K562 (cell line): ENCODE results near the gene MYO10. TPM values are rescaled to one million over a fixed set of nuclear protein-coding genes. Genes with fewer than 3 reads are reported as not detected.

Source experiments
- CREB1 ChIP-seq, 2 experiments: sonication (generic) in 1 of 2; formaldehyde crosslinking in 1 of 2; IDR thresholded peaks; 2 replicates each; pipeline versions ENCODE4 v1.6.1 to v1.8.0; 2012 to 2022; ENCODE audit warnings: inconsistent platforms in 1 of 2, mild to moderate bottlenecking in 1 of 2, missing genetic modification reagents in 1 of 2, moderate library complexity in 1 of 2
- FOXJ3 ChIP-seq: sonication (generic); formaldehyde crosslinking; IDR thresholded peaks from 2 replicates; pipeline ENCODE4 v1.4.0; 2020; ENCODE audit warnings: mild to moderate bottlenecking, missing genetic modification reagents
- IFI16 ChIP-seq: fragments of 250-450 bp; sonication (Bioruptor Pico); IDR thresholded peaks from 2 replicates; pipeline ENCODE4 v2.1.2; 2022; ENCODE audit warnings: mild to moderate bottlenecking, inconsistent platforms
- KDM2B ChIP-seq: fragments of 250-450 bp; sonication (Bioruptor Pico); IDR thresholded peaks from 2 replicates; pipeline ENCODE4 v1.8.0; 2021; ENCODE audit warnings: mild to moderate bottlenecking, moderate library complexity
- MCM7 ChIP-seq, 2 experiments: fragments of 450-650 bp; IDR thresholded peaks; 2 replicates each; pipeline ENCODE4 v1.6.1; 2016 to 2018
- POLR2G ChIP-seq: fragments of 200-400 bp; formaldehyde crosslinking; IDR thresholded peaks from 2 replicates; pipeline ENCODE4 v1.6.1; 2017; ENCODE audit warnings: low read depth, mild to moderate bottlenecking, antibody characterized with exemption, low read length, moderate library complexity
- POLR3G ChIP-seq: IDR thresholded peaks from 2 replicates; pipeline ENCODE4 v1.6.1; 2011; ENCODE audit not compliant: insufficient read length, insufficient replicate concordance; ENCODE audit errors: extremely low read depth
- SPI1 ChIP-seq: IDR thresholded peaks from 2 replicates; pipeline ENCODE4 v1.6.1; 2011; ENCODE audit warnings: low read depth, low read length, control low read depth, borderline replicate concordance
- ZFPM2 ChIP-seq: fragments of 250-450 bp; sonication (Bioruptor Pico); IDR thresholded peaks from 2 replicates; pipeline ENCODE4 v1.5.1; 2022; ENCODE audit warnings: mild to moderate bottlenecking
- ZNF143 ChIP-seq: sonication (generic); formaldehyde crosslinking; IDR thresholded peaks from 2 replicates; pipeline ENCODE4 v1.9.0; 2022; ENCODE audit warnings: mild to moderate bottlenecking, missing genetic modification reagents
- polyA plus RNA-seq, 8 experiments: library from polyadenylated mRNA; depleted of rRNA in 4 of 8; stranded (reverse) in 5 of 8; unstranded in 3 of 8; fragments of >200 nt; fragmentation: Nextera tagmentation in 2 of 8; fragmentation: Illumina TruSeq in 1 of 8; extraction: Ambion mirVana in 2 of 8; extraction: Trizol in 1 of 8; gene quantifications; 2 replicates each; pipeline versions ENCODE4 v1.2.1 to v1.2.3, GENCODE V29; 2011 to 2014; ENCODE audit warnings: inconsistent platforms in 1 of 8, missing spikeins in 1 of 8
- total RNA-seq, 7 experiments: library from RNA; depleted of rRNA in 6 of 7; stranded (reverse); fragments of >200 nt in 6 of 7; fragmentation: Illumina TruSeq in 2 of 7; extraction: Trizol in 2 of 7; gene quantifications; 2 replicates each; pipeline versions ENCODE4 v1.2.1 to v1.2.3, GENCODE V29; 2011 to 2021; ENCODE audit warnings: low replicate concordance in 1 of 7
- TF ChIP-seq, protein P1 (sequence below): fragments of 250-450 bp; sonication (Bioruptor Pico); IDR thresholded peaks from 2 replicates; pipeline ENCODE4 v1.4.0; 2020; ENCODE audit warnings: mild to moderate bottlenecking, moderate library complexity, borderline replicate concordance
- TF ChIP-seq, protein P2 (sequence below): fragments of 450-650 bp; IDR thresholded peaks from 2 replicates; pipeline ENCODE4 v1.7.0; 2016; ENCODE audit warnings: borderline replicate concordance
- TF ChIP-seq, protein P3 (sequence below), 2 experiments: IDR thresholded peaks; 2 replicates each; pipeline ENCODE4 v1.6.1; 2012; ENCODE audit warnings: improper control_type of control experiment in 2 of 2, low read depth in 2 of 2, low read length in 2 of 2, borderline replicate concordance in 1 of 2

The MYO10 gene
- total and polyA plus RNA-seq, 9 of the 15 experiments (the other 6 are each of a cell fraction or from before 2014, with no cell fraction given) = 0.04 to 0.24 TPM; not detected in 7

DNA sequence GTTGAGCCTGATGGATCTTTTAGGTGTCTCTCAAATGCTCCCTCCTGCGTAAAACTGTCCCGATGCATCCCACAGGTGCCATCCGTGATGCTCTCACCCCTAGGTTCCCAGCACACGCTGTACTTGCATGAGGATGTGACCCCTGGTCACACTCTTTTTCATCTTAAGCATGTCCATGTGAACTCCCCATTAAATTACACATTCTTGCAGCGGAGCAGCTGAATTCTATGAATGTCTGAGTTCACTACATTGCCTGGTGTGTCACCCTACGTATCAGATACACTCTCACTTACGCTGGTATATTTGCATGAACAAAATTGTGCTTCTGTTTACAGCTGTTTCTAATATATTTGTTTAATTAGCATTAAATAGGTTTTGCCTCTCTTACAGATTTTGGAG lies 214.0 kb downstream of the MYO10 start (continued):
- TF ChIP-seq IFI16 (CRISPR knock-in tag) (no peak), ZFPM2 (no peak), MCM7 (IDR thresholded peaks at IDR 0.05) (no peak), CREB1 (IDR thresholded peaks at IDR 0.05) (no peak), CREB1 (CRISPR knock-in tag; IDR thresholded peaks at IDR 0.05) (no peak), POLR3G (no peak), KDM2B (CRISPR knock-in tag) (no peak), POLR2G (no peak), SPI1 (no peak), ZNF143 (CRISPR knock-in tag) (no peak), FOXJ3 (CRISPR knock-in tag) (no peak)
- TF ChIP-seq, protein P1, sequence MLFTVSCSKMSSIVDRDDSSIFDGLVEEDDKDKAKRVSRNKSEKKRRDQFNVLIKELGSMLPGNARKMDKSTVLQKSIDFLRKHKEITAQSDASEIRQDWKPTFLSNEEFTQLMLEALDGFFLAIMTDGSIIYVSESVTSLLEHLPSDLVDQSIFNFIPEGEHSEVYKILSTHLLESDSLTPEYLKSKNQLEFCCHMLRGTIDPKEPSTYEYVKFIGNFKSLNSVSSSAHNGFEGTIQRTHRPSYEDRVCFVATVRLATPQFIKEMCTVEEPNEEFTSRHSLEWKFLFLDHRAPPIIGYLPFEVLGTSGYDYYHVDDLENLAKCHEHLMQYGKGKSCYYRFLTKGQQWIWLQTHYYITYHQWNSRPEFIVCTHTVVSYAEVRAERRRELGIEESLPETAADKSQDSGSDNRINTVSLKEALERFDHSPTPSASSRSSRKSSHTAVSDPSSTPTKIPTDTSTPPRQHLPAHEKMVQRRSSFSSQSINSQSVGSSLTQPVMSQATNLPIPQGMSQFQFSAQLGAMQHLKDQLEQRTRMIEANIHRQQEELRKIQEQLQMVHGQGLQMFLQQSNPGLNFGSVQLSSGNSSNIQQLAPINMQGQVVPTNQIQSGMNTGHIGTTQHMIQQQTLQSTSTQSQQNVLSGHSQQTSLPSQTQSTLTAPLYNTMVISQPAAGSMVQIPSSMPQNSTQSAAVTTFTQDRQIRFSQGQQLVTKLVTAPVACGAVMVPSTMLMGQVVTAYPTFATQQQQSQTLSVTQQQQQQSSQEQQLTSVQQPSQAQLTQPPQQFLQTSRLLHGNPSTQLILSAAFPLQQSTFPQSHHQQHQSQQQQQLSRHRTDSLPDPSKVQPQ (CRISPR knock-in tag) = no peak
- TF ChIP-seq, protein P2, sequence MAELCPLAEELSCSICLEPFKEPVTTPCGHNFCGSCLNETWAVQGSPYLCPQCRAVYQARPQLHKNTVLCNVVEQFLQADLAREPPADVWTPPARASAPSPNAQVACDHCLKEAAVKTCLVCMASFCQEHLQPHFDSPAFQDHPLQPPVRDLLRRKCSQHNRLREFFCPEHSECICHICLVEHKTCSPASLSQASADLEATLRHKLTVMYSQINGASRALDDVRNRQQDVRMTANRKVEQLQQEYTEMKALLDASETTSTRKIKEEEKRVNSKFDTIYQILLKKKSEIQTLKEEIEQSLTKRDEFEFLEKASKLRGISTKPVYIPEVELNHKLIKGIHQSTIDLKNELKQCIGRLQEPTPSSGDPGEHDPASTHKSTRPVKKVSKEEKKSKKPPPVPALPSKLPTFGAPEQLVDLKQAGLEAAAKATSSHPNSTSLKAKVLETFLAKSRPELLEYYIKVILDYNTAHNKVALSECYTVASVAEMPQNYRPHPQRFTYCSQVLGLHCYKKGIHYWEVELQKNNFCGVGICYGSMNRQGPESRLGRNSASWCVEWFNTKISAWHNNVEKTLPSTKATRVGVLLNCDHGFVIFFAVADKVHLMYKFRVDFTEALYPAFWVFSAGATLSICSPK = no peak
- TF ChIP-seq, protein P3, sequence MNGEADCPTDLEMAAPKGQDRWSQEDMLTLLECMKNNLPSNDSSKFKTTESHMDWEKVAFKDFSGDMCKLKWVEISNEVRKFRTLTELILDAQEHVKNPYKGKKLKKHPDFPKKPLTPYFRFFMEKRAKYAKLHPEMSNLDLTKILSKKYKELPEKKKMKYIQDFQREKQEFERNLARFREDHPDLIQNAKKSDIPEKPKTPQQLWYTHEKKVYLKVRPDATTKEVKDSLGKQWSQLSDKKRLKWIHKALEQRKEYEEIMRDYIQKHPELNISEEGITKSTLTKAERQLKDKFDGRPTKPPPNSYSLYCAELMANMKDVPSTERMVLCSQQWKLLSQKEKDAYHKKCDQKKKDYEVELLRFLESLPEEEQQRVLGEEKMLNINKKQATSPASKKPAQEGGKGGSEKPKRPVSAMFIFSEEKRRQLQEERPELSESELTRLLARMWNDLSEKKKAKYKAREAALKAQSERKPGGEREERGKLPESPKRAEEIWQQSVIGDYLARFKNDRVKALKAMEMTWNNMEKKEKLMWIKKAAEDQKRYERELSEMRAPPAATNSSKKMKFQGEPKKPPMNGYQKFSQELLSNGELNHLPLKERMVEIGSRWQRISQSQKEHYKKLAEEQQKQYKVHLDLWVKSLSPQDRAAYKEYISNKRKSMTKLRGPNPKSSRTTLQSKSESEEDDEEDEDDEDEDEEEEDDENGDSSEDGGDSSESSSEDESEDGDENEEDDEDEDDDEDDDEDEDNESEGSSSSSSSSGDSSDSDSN (IDR thresholded peaks at IDR 0.05; ENCODE audit: borderline replicate concordance in 1 of 2, low read depth in 2 of 2, low read length in 2 of 2) = no peak
- TF ChIP-seq, all 486 proteins: peak for 0
